Esophagus (tissue), 2 donors: Measurements from ENCODE around the gene TCP11. TPM values are rescaled to one million over a fixed set of nuclear protein-coding genes. Genes with fewer than 3 reads are reported as not detected.

Experiments
- H3K27ac ChIP-seq, 2 donors: one replicate each; pipeline ENCODE4 v1.5.1; 2013; ENCODE audit warnings: low read depth in 2 of 2, mild to moderate bottlenecking in 2 of 2, inconsistent platforms in 1 of 2, low read length in 1 of 2, moderate library complexity in 1 of 2
- H3K27me3 ChIP-seq, 2 donors: one replicate each; pipeline ENCODE4 v1.6.1; 2013; ENCODE audit warnings: low read length in 2 of 2, control low read depth in 1 of 2, mild to moderate bottlenecking in 1 of 2; ENCODE audit not compliant: insufficient read depth in 2 of 2, control insufficient read depth in 1 of 2
- H3K36me3 ChIP-seq, 2 donors: one replicate each; pipeline ENCODE4 v1.6.1; 2013; ENCODE audit warnings: low read length in 1 of 2; ENCODE audit not compliant: control insufficient read depth in 2 of 2, insufficient read depth in 2 of 2
- H3K4me1 ChIP-seq, 2 donors: one replicate each; pipeline ENCODE4 v1.6.1; 2013; ENCODE audit warnings: low read length in 1 of 2; ENCODE audit not compliant: control insufficient read depth in 2 of 2, insufficient read depth in 2 of 2
- H3K4me3 ChIP-seq, 2 donors: one replicate each; pipeline ENCODE4 v1.5.1; 2013; ENCODE audit warnings: low read length in 2 of 2, mild to moderate bottlenecking in 2 of 2, low read depth in 1 of 2, moderate library complexity in 1 of 2
- H3K9me3 ChIP-seq, 2 donors: one replicate each; pipeline ENCODE4 v1.6.1; 2013; ENCODE audit warnings: mild to moderate bottlenecking in 2 of 2, low read depth in 1 of 2, low read length in 1 of 2, moderate library complexity in 1 of 2; ENCODE audit not compliant: control insufficient read depth in 2 of 2, insufficient read depth in 1 of 2
- WGBS, 2 donors: extraction: QIAGEN DNeasy Blood & Tissue Kit; methylation state at CpG; one replicate each; pipeline ENCODE4 v1.1.7; 2013; 5-methylcytosine and 5-hydroxymethylcytosine counted together
- polyA plus RNA-seq, 2 donors: library from polyadenylated mRNA; stranded (reverse); fragments of 200-250 nt; gene quantifications; one replicate each; pipeline ENCODE4 v1.2.3, GENCODE V29; 2013
- donor health status: healthy with polysubstance abuse.
- donor health status: Bipolar disorder and iron deficiency.

TCP11 gene
- polyA plus RNA-seq, 2 donors, result 0.02 TPM; not detected in 1

GRCh38 chr6:35072051-35072697 lies 69.0 kb downstream of the TCP11 start:
- Histone ChIP-seq H3K4me3 (no peak overlapping the region), H3K27me3 (no peaks in the 10 kb centered on the region), H3K36me3 (peaks cover 8 to 16% of the 10 kb centered on the region in 2 donors), H3K4me1 (no peaks in the 10 kb centered on the region), H3K9me3 (no peaks in the 10 kb centered on the region), H3K27ac (no peak overlapping the region)
- WGBS, 2 donors, result 75 to 78% methylated on average over 15 of the region's 15 CpGs

- Histone ChIP-seq H3K27me3 (no peaks in the 10 kb centered on the region), H3K36me3 (peaks cover 12 to 17% of the 10 kb centered on the region in 2 donors), H3K27ac (no peak overlapping the region), H3K4me1 (no peaks in the 10 kb centered on the region), H3K9me3 (no peaks in the 10 kb centered on the region), H3K4me3 (no peak overlapping the region)
- 77 to 79% methylated on average over 12 of the region's 12 CpGs for WGBS, 2 donors
Observed at GRCh38 chr6:35071347-35071994, 69.7 kb downstream of the TCP11 start.

- Histone ChIP-seq H3K27ac (no peak overlapping the region), H3K4me3 (no peak overlapping the region), H3K27me3 (no peaks in the 10 kb centered on the region), H3K9me3 (no peaks in the 10 kb centered on the region), H3K4me1 (no peaks in the 10 kb centered on the region), H3K36me3 (peaks cover 12 to 31% of the 10 kb centered on the region in 2 donors)
- WGBS, 2 donors, result 93 to 100% methylated on average over 2 of the region's 2 CpGs
Observed at GRCh38 chr6:35070111-35070510, 71.0 kb downstream of the TCP11 start.

- Histone ChIP-seq H3K9me3 (no peaks in the 10 kb centered on the region), H3K4me1 (no peaks in the 10 kb centered on the region), H3K27me3 (no peaks in the 10 kb centered on the region), H3K4me3 (no peak overlapping the region), H3K27ac (no peak overlapping the region), H3K36me3 (peaks cover 12 to 31% of the 10 kb centered on the region in 2 donors)
- 88 to 93% methylated on average over 2 of the region's 2 CpGs for WGBS, 2 donors
Observed at GRCh38 chr6:35069262-35069661, 71.9 kb downstream of the TCP11 start.

- Histone ChIP-seq H3K4me1 (peaks cover 0 to 2% of the 10 kb centered on the region in 2 donors), H3K9me3 (no peaks in the 10 kb centered on the region), H3K27me3 (no peaks in the 10 kb centered on the region), H3K4me3 (no peak overlapping the region), H3K36me3 (peaks cover 12 to 26% of the 10 kb centered on the region in 2 donors), H3K27ac (peak overlapping the region; percentile 27 to 40)
- 89 to 94% methylated on average over 7 of the region's 7 CpGs for WGBS, 2 donors
Observed at GRCh38 chr6:35068644-35069043, 72.5 kb downstream of the TCP11 start.

- Histone ChIP-seq H3K9me3 (no peaks in the 10 kb centered on the region), H3K27ac (peak overlapping the region; percentile 26 to 27), H3K27me3 (no peaks in the 10 kb centered on the region), H3K36me3 (peaks cover 12 to 25% of the 10 kb centered on the region in 2 donors), H3K4me3 (no peak overlapping the region), H3K4me1 (peaks cover 0 to 3% of the 10 kb centered on the region in 2 donors)
- WGBS, 2 donors, result 73 to 76% methylated on average over 9 of the region's 9 CpGs
Observed at GRCh38 chr6:35068206-35068605, 72.9 kb downstream of the TCP11 start.

Other genes starting within 250 kb of the TCP11 start
- gene SCUBE3, start 72.6 kb upstream of the TCP11 start, polyA plus RNA-seq, result under 1 TPM; 0.12 to 0.14 TPM
- gene ZNF76, start 118.4 kb upstream of the TCP11 start, polyA plus RNA-seq, result 10 to 100 TPM; 15.3 to 26.9 TPM
- gene DEF6, start 156.5 kb upstream of the TCP11 start, polyA plus RNA-seq, result 10 to 100 TPM; 25.2 to 38.6 TPM
- 10 to 100 TPM; 28.1 to 45.1 TPM for gene PPARD, start 201.2 kb upstream of the TCP11 start, polyA plus RNA-seq